ENCODE measurements around the gene EPB41L1.

Gene EPB41L1

GRCh38 chr20:36230019-36230418 lies 75.5 kb downstream of the EPB41L1 start:
- no peak for DNase-seq (ENCODE audit: low read depth)

GRCh38 chr20:36231331-36231730 lies 76.8 kb downstream of the EPB41L1 start:
- DNase-seq (ENCODE audit: low read depth) = no peak

GRCh38 chr20:36234771-36235320 lies 80.3 kb downstream of the EPB41L1 start:
- DNase-seq (ENCODE audit: low read depth) = no peak

- peak; percentile 40 for DNase-seq (ENCODE audit: low read depth)
Observed at GRCh38 chr20:36235892-36236785, 81.6 kb downstream of the EPB41L1 start, which contains the start of gene AAR2. Gene AAR2, plus strand, starts transcription at chr20:36236478. Its CDS starts 3,391 bp downstream, at chr20:36239869.

- no peak for DNase-seq (ENCODE audit: low read depth)
Observed at GRCh38 chr20:36236786-36237121, 82.2 kb downstream of the EPB41L1 start.

GRCh38 chr20:36237477-36237876 lies 82.9 kb downstream of the EPB41L1 start:
- no peak for DNase-seq (ENCODE audit: low read depth)

- no peak for DNase-seq (ENCODE audit: low read depth)
Observed at GRCh38 chr20:36238153-36238552, 83.6 kb downstream of the EPB41L1 start.

GRCh38 chr20:36238760-36239159 lies 84.2 kb downstream of the EPB41L1 start:
- no peak for DNase-seq (ENCODE audit: low read depth)

- DNase-seq (ENCODE audit: low read depth) = no peak
Observed at GRCh38 chr20:36240076-36240475, 85.5 kb downstream of the EPB41L1 start.

- no peak for DNase-seq (ENCODE audit: low read depth)
Observed at GRCh38 chr20:36241678-36242077, 87.1 kb downstream of the EPB41L1 start.

GRCh38 chr20:36243726-36244125 lies 89.2 kb downstream of the EPB41L1 start:
- DNase-seq (ENCODE audit: low read depth) = no peak

GRCh38 chr20:36246401-36246800 lies 91.9 kb downstream of the EPB41L1 start:
- no peak for DNase-seq (ENCODE audit: low read depth)

GRCh38 chr20:36248836-36249235 lies 94.3 kb downstream of the EPB41L1 start:
- no peak for DNase-seq (ENCODE audit: low read depth)

- DNase-seq (ENCODE audit: low read depth) = no peak
Observed at GRCh38 chr20:36249450-36249849, 94.9 kb downstream of the EPB41L1 start.

GRCh38 chr20:36251426-36251825 lies 96.9 kb downstream of the EPB41L1 start:
- DNase-seq (ENCODE audit: low read depth) = no peak

GRCh38 chr20:36252511-36252910 lies 98.0 kb downstream of the EPB41L1 start:
- DNase-seq (ENCODE audit: low read depth) = no peak

- no peak for DNase-seq (ENCODE audit: low read depth)
Observed at GRCh38 chr20:36253036-36253435, 98.5 kb downstream of the EPB41L1 start.

GRCh38 chr20:36254076-36254475 lies 99.5 kb downstream of the EPB41L1 start:
- no peak for DNase-seq (ENCODE audit: low read depth)

- no peak for DNase-seq (ENCODE audit: low read depth)
Observed at GRCh38 chr20:36255445-36255844, 100.9 kb downstream of the EPB41L1 start.

- DNase-seq (ENCODE audit: low read depth) = no peak
Observed at GRCh38 chr20:36259177-36260061, 104.9 kb downstream of the EPB41L1 start.

- no peak for DNase-seq (ENCODE audit: low read depth)
Observed at GRCh38 chr20:36260316-36260715, 105.8 kb downstream of the EPB41L1 start.

- DNase-seq (ENCODE audit: low read depth) = no peak
Observed at GRCh38 chr20:36261389-36262105, 107.0 kb downstream of the EPB41L1 start.
